H1 (cell line): ENCODE results near the gene AGAP1. TPM values are rescaled to one million over a fixed set of nuclear protein-coding genes. Genes with fewer than 3 reads are reported as not detected.
A peak's percentile ranks its signal among the peaks of the same experiment; 100 is the strongest.

Experiments used
- CTCF ChIA-PET: fragments of 300-600 bp; sonication (Branson Sonifier 250); formaldehyde crosslinking; loops from one replicate; lab custom pipeline; 2021; ENCODE audit not compliant: partially characterized antibody; lab: Charles Lee
- POLR2A ChIA-PET: fragments of 300-600 bp; sonication (Branson Sonifier 250); formaldehyde crosslinking; loops from one replicate; lab custom pipeline; 2021; ENCODE audit warnings: inconsistent platforms; ENCODE audit not compliant: partially characterized antibody; lab: Charles Lee
- DNase-seq, 2 experiments: peaks; one replicate each; pipeline versions ENCODE4 v3.0.0 to v3.0.0-alpha.2; 2010 to 2022; ENCODE audit warnings: low spot score in 2 of 2, low read depth in 1 of 2, mixed read lengths in 1 of 2
- FAIRE-seq: peaks from 2 replicates; lab custom pipeline; 2011; peaks lifted over from hg19 to GRCh38; lab: Jason Lieb, UNC
- H2AFZ ChIP-seq: 2 replicates; pipeline ENCODE4 v1.8.1; 2012; ENCODE audit warnings: low read length, inconsistent platforms
- H2AK5ac ChIP-seq: 2 replicates; pipeline ENCODE4 v1.6.1; 2013; ENCODE audit warnings: low read depth, low read length
- H2BK120ac ChIP-seq: replicated peaks from 2 replicates; pipeline ENCODE3; 2013; ENCODE audit warnings: low read depth, low read length, inconsistent platforms
- H2BK12ac ChIP-seq: 2 replicates; pipeline ENCODE4 v1.6.1; 2013; ENCODE audit warnings: low read depth, low read length
- H2BK15ac ChIP-seq: 2 replicates; pipeline ENCODE4 v1.6.1; 2013; ENCODE audit warnings: low read length
- H2BK20ac ChIP-seq: 2 replicates; pipeline ENCODE4 v1.6.1; 2013; ENCODE audit warnings: low read length
- H2BK5ac ChIP-seq: 2 replicates; pipeline ENCODE4 v1.6.1; 2013; ENCODE audit warnings: low read depth, low read length
- H3K14ac ChIP-seq: 2 replicates; pipeline ENCODE4 v1.6.1; 2013; ENCODE audit warnings: inconsistent platforms; ENCODE audit not compliant: insufficient read length
- H3K18ac ChIP-seq: 2 replicates; pipeline ENCODE4 v1.6.1; 2013; ENCODE audit warnings: low read length; ENCODE audit errors: extremely low read depth
- H3K23ac ChIP-seq: 2 replicates; pipeline ENCODE4 v1.6.1; 2013; ENCODE audit warnings: inconsistent platforms; ENCODE audit not compliant: insufficient read length
- H3K23me2 ChIP-seq: 2 replicates; pipeline ENCODE4 v1.6.1; 2013; ENCODE audit warnings: low read depth, low read length
- H3K27ac ChIP-seq: 2 replicates; pipeline ENCODE4 v1.6.1; 2011; ENCODE audit warnings: low read depth, low read length, inconsistent platforms
- H3K27me3 ChIP-seq, 4 experiments: replicated peaks in 1 of 4; 1 replicate in 1 of 4; 2 replicates in 3 of 4; pipeline versions ENCODE4 v1.6.1 to v1.8.1; 2011 to 2013; ENCODE audit warnings: low read length in 3 of 4, mild to moderate bottlenecking in 3 of 4, inconsistent platforms in 2 of 4, mixed read lengths in 2 of 4, moderate library complexity in 1 of 4; ENCODE audit not compliant: control insufficient read depth in 3 of 4, insufficient read depth in 3 of 4; ENCODE audit errors: extremely low read depth in 1 of 4
- H3K36me3 ChIP-seq, 4 experiments: 2 replicates each; pipeline versions ENCODE4 v1.6.1 to v1.8.1; 2011 to 2013; ENCODE audit warnings: mild to moderate bottlenecking in 4 of 4, low read length in 3 of 4, moderate library complexity in 2 of 4, control low read depth in 1 of 4, inconsistent platforms in 1 of 4; ENCODE audit not compliant: insufficient read depth in 4 of 4, control insufficient read depth in 2 of 4
- H3K4ac ChIP-seq: replicated peaks from 2 replicates; pipeline ENCODE3; 2013; ENCODE audit warnings: low read length, low read depth, mixed read lengths, inconsistent platforms; ENCODE audit not compliant: insufficient read length
- H3K4me1 ChIP-seq, 4 experiments: replicated peaks in 1 of 4; 1 replicate in 1 of 4; 2 replicates in 3 of 4; pipeline versions ENCODE4 v1.6.1 to v1.8.1; 2011 to 2013; ENCODE audit warnings: low read length in 3 of 4, inconsistent platforms in 2 of 4, mixed read lengths in 1 of 4; ENCODE audit not compliant: insufficient read depth in 4 of 4, control insufficient read depth in 3 of 4
- H3K4me2 ChIP-seq, 2 experiments: 2 replicates each; pipeline versions ENCODE4 v1.6.1 to v1.8.1; 2011 to 2013; ENCODE audit warnings: low read depth in 2 of 2, low read length in 2 of 2, control low read depth in 1 of 2, inconsistent platforms in 1 of 2, mild to moderate bottlenecking in 1 of 2; ENCODE audit not compliant: insufficient read depth in 1 of 2
- H3K4me3 ChIP-seq, 4 experiments: fragments of 200-600, 300-600 bp in 1 of 4; sonication (generic), shearing (Covaris generic), sonication (Bioruptor Twin) in 1 of 4; 2 replicates each; pipeline versions ENCODE4 v1.5.1 to v1.8.1; 2011 to 2016; ENCODE audit warnings: low read length in 4 of 4, low read depth in 3 of 4, control low read depth in 2 of 4, inconsistent platforms in 2 of 4, mild to moderate bottlenecking in 2 of 4, mixed read lengths in 1 of 4, moderate library complexity in 1 of 4; ENCODE audit not compliant: insufficient read depth in 2 of 4; ENCODE audit errors: extremely low read depth in 1 of 4
- H3K56ac ChIP-seq: replicated peaks from 2 replicates; pipeline ENCODE3; 2013; ENCODE audit warnings: low read depth, mild to moderate bottlenecking, mixed read lengths, low read length, inconsistent platforms; ENCODE audit not compliant: insufficient read length
- H3K79me1 ChIP-seq: 2 replicates; pipeline ENCODE4 v1.6.1; 2013; ENCODE audit warnings: low read depth, low read length, control low read depth
- H3K79me2 ChIP-seq, 2 experiments: 2 replicates each; pipeline versions ENCODE4 v1.6.1 to v1.8.1; 2012 to 2013; ENCODE audit warnings: low read length in 2 of 2, mild to moderate bottlenecking in 2 of 2, inconsistent platforms in 1 of 2; ENCODE audit not compliant: insufficient read depth in 2 of 2, control insufficient read depth in 1 of 2
- H3K9ac ChIP-seq, 4 experiments: replicated peaks in 1 of 4; 1 replicate in 1 of 4; 2 replicates in 3 of 4; pipeline versions ENCODE4 v1.6.1 to v1.8.1; 2011 to 2013; ENCODE audit warnings: low read depth in 3 of 4, low read length in 3 of 4, control low read depth in 2 of 4, mild to moderate bottlenecking in 2 of 4, moderate library complexity in 2 of 4, inconsistent platforms in 1 of 4; ENCODE audit errors: extremely low read depth in 1 of 4
- H3K9me3 ChIP-seq, 2 experiments: 2 replicates each; pipeline versions ENCODE4 v1.6.1 to v1.8.1; 2012 to 2013; ENCODE audit warnings: mild to moderate bottlenecking in 2 of 2, moderate library complexity in 2 of 2, control low read depth in 1 of 2, inconsistent platforms in 1 of 2, low read depth in 1 of 2, low read length in 1 of 2, mixed read lengths in 1 of 2; ENCODE audit not compliant: insufficient read depth in 2 of 2
- H4K20me1 ChIP-seq, 2 experiments: replicated peaks in 1 of 2; 2 replicates each; pipeline versions ENCODE3 to v1.8.1; 2011 to 2013; ENCODE audit warnings: inconsistent platforms in 2 of 2, low read length in 2 of 2, mild to moderate bottlenecking in 1 of 2; ENCODE audit not compliant: insufficient read depth in 2 of 2, control insufficient read depth in 1 of 2
- H4K5ac ChIP-seq: 2 replicates; pipeline ENCODE4 v1.6.1; 2013; ENCODE audit warnings: low read length, low read depth, mixed read lengths, inconsistent platforms; ENCODE audit not compliant: insufficient read length
- H4K8ac ChIP-seq: 2 replicates; pipeline ENCODE4 v1.8.0; 2013; ENCODE audit warnings: mild to moderate bottlenecking, moderate library complexity, low read length, inconsistent platforms; ENCODE audit not compliant: insufficient read depth; ENCODE audit errors: extremely low read depth
- H4K91ac ChIP-seq: replicated peaks from 2 replicates; pipeline ENCODE3; 2013; ENCODE audit warnings: low read length, mixed read lengths, inconsistent platforms; ENCODE audit not compliant: insufficient read length
- CHD1 ChIP-seq: IDR thresholded peaks from 2 replicates; pipeline ENCODE4 v1.6.1; 2012; ENCODE audit warnings: low read depth, low read length, improper control_type of control experiment
- CTCF ChIP-seq, 3 experiments: IDR thresholded peaks; 1 replicate in 2 of 3; 2 replicates in 1 of 3; pipeline versions ENCODE4 v1.5.1 to v1.6.1; 2011; ENCODE audit warnings: low read length in 3 of 3, mild to moderate bottlenecking in 3 of 3, inconsistent platforms in 2 of 3, low read depth in 1 of 3, moderate library complexity in 1 of 3; ENCODE audit not compliant: insufficient read depth in 1 of 3; ENCODE audit errors: control extremely low read depth in 1 of 3
- HDAC2 ChIP-seq, 2 experiments: fragments of 300-600 bp in 1 of 2; sonication (generic) in 1 of 2; IDR thresholded peaks; 2 replicates each; pipeline ENCODE4 v1.6.1; 2011 to 2012; ENCODE audit warnings: low read depth in 2 of 2, low read length in 2 of 2, mild to moderate bottlenecking in 2 of 2, moderate library complexity in 2 of 2, borderline replicate concordance in 1 of 2, inconsistent platforms in 1 of 2
- POLR2AphosphoS5 ChIP-seq: IDR thresholded peaks from 2 replicates; pipeline ENCODE4 v1.6.1; 2011; ENCODE audit warnings: low read depth, low read length
- SIRT6 ChIP-seq: IDR thresholded peaks from one replicate; pipeline ENCODE4 v1.7.1; 2012; ENCODE audit warnings: low read length, inconsistent platforms
- SIX5 ChIP-seq: IDR thresholded peaks from 2 replicates; pipeline ENCODE4 v1.6.1; 2011; ENCODE audit warnings: mild to moderate bottlenecking, low read depth, low read length
- TAF1 ChIP-seq: IDR thresholded peaks from 2 replicates; pipeline ENCODE4 v1.6.1; 2011; ENCODE audit warnings: mild to moderate bottlenecking, low read depth, low read length
- WGBS, 2 experiments: shearing (Covaris generic) in 1 of 2; methylation state at CpG; one replicate each; pipeline versions ENCODE4 v1.1.6 to v1.1.7; 2013 to 2015; ENCODE audit warnings: low lambda C conversion rate in 2 of 2, mixed read lengths in 2 of 2, inconsistent platforms in 1 of 2, low coverage in 1 of 2, missing lambda C conversion rate in 1 of 2; ENCODE audit not compliant: insufficient replicate concordance in 2 of 2, insufficient coverage in 1 of 2, insufficient read length in 1 of 2; ENCODE audit errors: extremely low coverage in 1 of 2, missing lambda C conversion rate in 1 of 2; 5-methylcytosine and 5-hydroxymethylcytosine counted together
- polyA plus RNA-seq, 7 experiments: library from polyadenylated mRNA; depleted of rRNA in 3 of 7; stranded (reverse) in 5 of 7; unstranded in 2 of 7; fragments of >200 nt in 5 of 7; fragments of 200-250 nt in 2 of 7; gene quantifications; 1 replicate in 5 of 7; 2 replicates in 1 of 7; 4 replicates in 1 of 7; pipeline versions ENCODE4 v1.2.1 to v1.2.3, GENCODE V29; 2011 to 2013; ENCODE audit warnings: missing spikeins in 2 of 7, mixed read lengths in 2 of 7
- total RNA-seq: library from RNA; stranded (reverse); fragmentation: NEBNext Ultra II Directional; extraction: Animal tissue kit (Norgen Biotek cat#: 25700); gene quantifications from 2 replicates; pipeline ENCODE4 v1.2.1, GENCODE V29; 2021
- TF ChIP-seq, protein P1 (sequence below): IDR thresholded peaks from 2 replicates; pipeline ENCODE4 v1.6.1; 2012; ENCODE audit warnings: inconsistent platforms
- TF ChIP-seq, protein P2 (sequence below): IDR thresholded peaks from 2 replicates; pipeline ENCODE4 v1.6.1; 2012; ENCODE audit warnings: low read length, inconsistent platforms

Gene AGAP1
- total and polyA plus RNA-seq, 2 of the 8 experiments (the other 6 are each of a cell fraction or from before 2014, with no cell fraction given) = 18.1 to 39.4 TPM

GRCh38 chr2:235553291-235553690, 59.4 kb downstream of the AGAP1 start:
- peaks cover 2 to 38% of the 10 kb centered on the region in 2 experiments for H4K20me1 ChIP-seq
- ChIA-PET POLR2A (no interaction called here), CTCF (interaction anchor here (1.2 to 4.0 kb wide), 13 partner anchors 10 to 417 kb away, joined by 3 to 28 read pairs (median 6); no protein-coding TSS in a partner anchor)
- TF ChIP-seq, protein P1, sequence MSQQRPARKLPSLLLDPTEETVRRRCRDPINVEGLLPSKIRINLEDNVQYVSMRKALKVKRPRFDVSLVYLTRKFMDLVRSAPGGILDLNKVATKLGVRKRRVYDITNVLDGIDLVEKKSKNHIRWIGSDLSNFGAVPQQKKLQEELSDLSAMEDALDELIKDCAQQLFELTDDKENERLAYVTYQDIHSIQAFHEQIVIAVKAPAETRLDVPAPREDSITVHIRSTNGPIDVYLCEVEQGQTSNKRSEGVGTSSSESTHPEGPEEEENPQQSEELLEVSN = no peak
- TF ChIP-seq HDAC2 (IDR thresholded peaks at IDR 0.05; ENCODE audit: borderline replicate concordance in 1 of 2, low read depth in 2 of 2, low read length in 2 of 2) = no peak
- no peak for TF ChIP-seq TAF1
- no peak for TF ChIP-seq POLR2AphosphoS5
- TF ChIP-seq SIX5 = no peak
- TF ChIP-seq SIRT6 = no peak
- TF ChIP-seq, protein P2, sequence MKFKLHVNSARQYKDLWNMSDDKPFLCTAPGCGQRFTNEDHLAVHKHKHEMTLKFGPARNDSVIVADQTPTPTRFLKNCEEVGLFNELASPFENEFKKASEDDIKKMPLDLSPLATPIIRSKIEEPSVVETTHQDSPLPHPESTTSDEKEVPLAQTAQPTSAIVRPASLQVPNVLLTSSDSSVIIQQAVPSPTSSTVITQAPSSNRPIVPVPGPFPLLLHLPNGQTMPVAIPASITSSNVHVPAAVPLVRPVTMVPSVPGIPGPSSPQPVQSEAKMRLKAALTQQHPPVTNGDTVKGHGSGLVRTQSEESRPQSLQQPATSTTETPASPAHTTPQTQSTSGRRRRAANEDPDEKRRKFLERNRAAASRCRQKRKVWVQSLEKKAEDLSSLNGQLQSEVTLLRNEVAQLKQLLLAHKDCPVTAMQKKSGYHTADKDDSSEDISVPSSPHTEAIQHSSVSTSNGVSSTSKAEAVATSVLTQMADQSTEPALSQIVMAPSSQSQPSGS = no peak
- TF ChIP-seq CHD1 = no peak
- TF ChIP-seq CTCF (IDR thresholded peaks at IDR 0.05; ENCODE audit: control extremely low read depth in 1 of 3, insufficient read depth in 1 of 3, low read depth in 1 of 3, low read length in 3 of 3) = no peak

More at GRCh38 chr2:235553291-235553690, 59.4 kb downstream of the AGAP1 start:
- H3K9me3 ChIP-seq = no peaks in the 10 kb centered on the region
- no peak overlapping the region for H3K4me2 ChIP-seq
- no peaks in the 10 kb centered on the region for H3K36me3 ChIP-seq
- H3K79me2 ChIP-seq = peaks cover 0 to 87% of the 10 kb centered on the region in 2 experiments; a peak in 2 of 4 replicates
- no peak overlapping the region for H3K14ac ChIP-seq
- H2BK20ac ChIP-seq = no peak overlapping the region
- FAIRE-seq (no peak), DNase-seq (no peak)
- H4K91ac ChIP-seq = peak overlapping the region; percentile 29
- H3K27me3 ChIP-seq = no peaks in the 10 kb centered on the region
- peaks cover 30% of the 10 kb centered on the region for H3K79me1 ChIP-seq
- no peak overlapping the region for H3K9ac ChIP-seq
- H3K27ac ChIP-seq = no peak overlapping the region
- WGBS, 2 experiments = 86% methylated on average over 6 of the region's 6 CpGs; no CpG with 5 or more reads in 1 of the 2 experiments
- no peak overlapping the region for H2BK15ac ChIP-seq
- no peak overlapping the region for H3K56ac ChIP-seq
- no peaks in the 10 kb centered on the region for H3K23me2 ChIP-seq
- H3K4me1 ChIP-seq = peaks cover 0 to 14% (median 4%) of the 10 kb centered on the region in 4 experiments; a peak in 4 of 7 replicates
- no peak overlapping the region for H2BK120ac ChIP-seq
- no peak overlapping the region for H4K8ac ChIP-seq
- no peak overlapping the region for H3K4ac ChIP-seq
- H2BK5ac ChIP-seq = no peak overlapping the region
- no peak overlapping the region for H3K18ac ChIP-seq
- no peak overlapping the region for H4K5ac ChIP-seq
- H3K23ac ChIP-seq = no peak overlapping the region
- no peak overlapping the region for H2AK5ac ChIP-seq
- no peak overlapping the region for H2AFZ ChIP-seq
- H2BK12ac ChIP-seq = no peak overlapping the region
- H3K4me3 ChIP-seq = no peak overlapping the region
